NCI-H128 (cell line): Measurements from ENCODE around the gene CFAP44.
"Not testable (repeated sequence)": the region's sequence is repeated elsewhere in the genome, so short reads cannot be mapped to it uniquely, and the experiment has no call there.

Experiments
- DNase-seq: peaks from one replicate; lab custom pipeline; 2025; ENCODE audit not compliant: unreplicated experiment; lab: John Stamatoyannopoulos, UW

The CFAP44 gene

GRCh38 chr3:113441051-113441770 is at the start of gene CFAP44:
CFAP44 (minus strand) TSS chr3:113441493; CDS start chr3:113433664, 7,829 bp downstream.
- no peak for DNase-seq

- DNase-seq = no peak
Measured at GRCh38 chr3:113485161-113485609, 43.9 kb upstream of the CFAP44 start.

- no peak for DNase-seq
Measured at GRCh38 chr3:113468539-113468938, 27.2 kb upstream of the CFAP44 start.

- DNase-seq = no peak
Measured at GRCh38 chr3:113461488-113461887, 20.2 kb upstream of the CFAP44 start.

- DNase-seq = not testable (repeated sequence)
Measured at GRCh38 chr3:113458554-113458953, 17.3 kb upstream of the CFAP44 start.

- no peak for DNase-seq
Measured at GRCh38 chr3:113455446-113455845, 14.2 kb upstream of the CFAP44 start.

- DNase-seq = no peak
Measured at GRCh38 chr3:113454630-113455029, 13.3 kb upstream of the CFAP44 start.

- DNase-seq = no peak
Measured at GRCh38 chr3:113454057-113454456, 12.8 kb upstream of the CFAP44 start.

- no peak for DNase-seq
Measured at GRCh38 chr3:113450911-113451310, 9.6 kb upstream of the CFAP44 start.

GRCh38 chr3:113439606-113440005 is 1.7 kb downstream of the CFAP44 start:
- DNase-seq = no peak

- DNase-seq = no peak
Measured at GRCh38 chr3:113438224-113438623, 3.1 kb downstream of the CFAP44 start.

GRCh38 chr3:113437411-113437810 is 3.9 kb downstream of the CFAP44 start:
- DNase-seq = no peak

GRCh38 chr3:113436809-113437208 is 4.5 kb downstream of the CFAP44 start:
- no peak for DNase-seq

- no peak for DNase-seq
Measured at GRCh38 chr3:113431811-113432210, 9.5 kb downstream of the CFAP44 start.

- DNase-seq = no peak
Measured at GRCh38 chr3:113428581-113428980, 12.7 kb downstream of the CFAP44 start.

- no peak for DNase-seq
Measured at GRCh38 chr3:113423699-113424098, 17.6 kb downstream of the CFAP44 start.

- DNase-seq = no peak
Measured at GRCh38 chr3:113421082-113421481, 20.2 kb downstream of the CFAP44 start.

GRCh38 chr3:113409676-113410075 is 31.6 kb downstream of the CFAP44 start:
- DNase-seq = no peak

- DNase-seq = no peak
Measured at GRCh38 chr3:113405180-113405579, 36.1 kb downstream of the CFAP44 start.

- no peak for DNase-seq
Measured at GRCh38 chr3:113404637-113405036, 36.7 kb downstream of the CFAP44 start.
